Measurements from ENCODE around the gene TRMT6.

DNA sequence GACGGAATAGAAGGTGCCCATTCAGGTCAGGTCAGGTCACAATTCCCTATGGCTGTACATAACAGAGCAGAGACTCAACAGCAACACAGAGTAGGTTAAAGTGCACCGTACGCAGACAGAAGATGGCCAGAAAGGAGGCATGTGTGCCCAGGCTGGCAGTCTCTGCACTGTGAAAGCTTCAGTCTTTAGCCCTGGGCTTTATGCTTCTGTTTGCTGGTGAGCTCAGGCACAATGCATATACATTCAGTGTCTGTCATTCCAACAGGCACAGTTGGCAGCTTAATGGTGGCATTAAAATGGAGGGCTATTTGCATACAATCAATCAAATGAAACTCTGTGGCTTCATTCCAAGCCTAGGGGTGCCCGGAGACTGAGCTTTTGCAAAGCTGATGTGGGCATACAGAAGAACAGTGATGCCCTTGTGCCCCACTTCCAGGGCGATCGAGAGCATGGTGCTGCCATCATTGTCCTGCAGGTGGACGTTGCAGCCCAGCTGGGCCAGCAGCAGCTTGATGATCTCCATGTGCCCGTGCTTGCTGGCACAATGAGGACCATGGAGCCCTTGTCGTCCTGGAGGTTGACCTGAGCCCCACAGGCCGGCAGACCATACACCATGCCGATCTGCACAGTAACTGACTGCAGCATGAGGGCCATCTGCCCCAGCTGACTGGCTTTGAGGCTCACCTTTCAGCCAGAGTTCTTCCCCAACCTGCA is 22.4 kb downstream of the TRMT6 start:
- TF ChIP-seq POLR2AphosphoS5 (IDR thresholded peaks at IDR 0.05; ENCODE audit: low read depth, low read length) (no peak), POLR2A (IDR thresholded peaks at IDR 0.05; ENCODE audit: low read depth, low read length) (no peak)

Data from GM12892 (cell line).